ENCODE results near the gene GANAB. TPM values are rescaled to one million over a fixed set of nuclear protein-coding genes. Genes with fewer than 3 reads are reported as not detected.

GANAB gene
- total RNA-seq, 2 donors from 2014 or later, result 71.8 to 78.0 TPM

DNA sequence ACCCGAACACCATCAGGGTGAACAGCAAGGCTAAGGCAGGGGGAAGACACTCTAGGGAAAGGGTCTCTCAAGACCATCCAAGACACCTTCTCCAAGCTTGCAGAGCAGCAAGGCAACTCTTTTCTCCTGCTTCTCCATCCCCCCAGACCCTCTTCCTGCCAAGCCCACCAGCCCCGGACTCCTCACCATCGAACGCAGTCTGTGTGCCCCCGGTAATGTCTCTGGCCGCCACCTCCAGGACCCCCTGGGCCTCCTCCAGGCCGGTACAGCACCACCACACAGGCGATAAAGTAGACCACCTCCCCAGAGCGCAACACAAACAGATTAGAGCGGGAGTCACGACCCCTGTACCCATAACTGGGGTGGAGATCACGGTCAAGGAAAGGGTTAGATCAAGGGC, 37.6 kb downstream of the GANAB start:
- H3K9me3 ChIP-seq, result no peaks in the 10 kb centered on the region
- H3K27ac ChIP-seq, result no peak overlapping the region
- peaks cover 0 to 28% of the 10 kb centered on the region in 2 donors for H3K4me1 ChIP-seq
- H3K4me3 ChIP-seq, result no peak overlapping the region
- peaks cover 19% of the 10 kb centered on the region for H3K36me3 ChIP-seq
- TF ChIP-seq, protein P1, sequence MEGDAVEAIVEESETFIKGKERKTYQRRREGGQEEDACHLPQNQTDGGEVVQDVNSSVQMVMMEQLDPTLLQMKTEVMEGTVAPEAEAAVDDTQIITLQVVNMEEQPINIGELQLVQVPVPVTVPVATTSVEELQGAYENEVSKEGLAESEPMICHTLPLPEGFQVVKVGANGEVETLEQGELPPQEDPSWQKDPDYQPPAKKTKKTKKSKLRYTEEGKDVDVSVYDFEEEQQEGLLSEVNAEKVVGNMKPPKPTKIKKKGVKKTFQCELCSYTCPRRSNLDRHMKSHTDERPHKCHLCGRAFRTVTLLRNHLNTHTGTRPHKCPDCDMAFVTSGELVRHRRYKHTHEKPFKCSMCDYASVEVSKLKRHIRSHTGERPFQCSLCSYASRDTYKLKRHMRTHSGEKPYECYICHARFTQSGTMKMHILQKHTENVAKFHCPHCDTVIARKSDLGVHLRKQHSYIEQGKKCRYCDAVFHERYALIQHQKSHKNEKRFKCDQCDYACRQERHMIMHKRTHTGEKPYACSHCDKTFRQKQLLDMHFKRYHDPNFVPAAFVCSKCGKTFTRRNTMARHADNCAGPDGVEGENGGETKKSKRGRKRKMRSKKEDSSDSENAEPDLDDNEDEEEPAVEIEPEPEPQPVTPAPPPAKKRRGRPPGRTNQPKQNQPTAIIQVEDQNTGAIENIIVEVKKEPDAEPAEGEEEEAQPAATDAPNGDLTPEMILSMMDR (IDR thresholded peaks at IDR 0.05), result no peak
- no peaks in the 10 kb centered on the region for H3K27me3 ChIP-seq
- no peak for DNase-seq (ENCODE audit: low spot score)

- no peaks in the 10 kb centered on the region for H3K27me3 ChIP-seq
- no peak for DNase-seq (ENCODE audit: low spot score)
- H3K4me1 ChIP-seq, result peaks cover 0 to 29% of the 10 kb centered on the region in 2 donors
- TF ChIP-seq, protein P1 (IDR thresholded peaks at IDR 0.05), result no peak
- H3K4me3 ChIP-seq, result no peak overlapping the region
- peaks cover 19% of the 10 kb centered on the region for H3K36me3 ChIP-seq
- no peak overlapping the region for H3K27ac ChIP-seq
- H3K9me3 ChIP-seq, result no peaks in the 10 kb centered on the region
These were observed 38.7 kb downstream of the GANAB start for GRCh38 chr11:62607714-62608113.

DNA sequence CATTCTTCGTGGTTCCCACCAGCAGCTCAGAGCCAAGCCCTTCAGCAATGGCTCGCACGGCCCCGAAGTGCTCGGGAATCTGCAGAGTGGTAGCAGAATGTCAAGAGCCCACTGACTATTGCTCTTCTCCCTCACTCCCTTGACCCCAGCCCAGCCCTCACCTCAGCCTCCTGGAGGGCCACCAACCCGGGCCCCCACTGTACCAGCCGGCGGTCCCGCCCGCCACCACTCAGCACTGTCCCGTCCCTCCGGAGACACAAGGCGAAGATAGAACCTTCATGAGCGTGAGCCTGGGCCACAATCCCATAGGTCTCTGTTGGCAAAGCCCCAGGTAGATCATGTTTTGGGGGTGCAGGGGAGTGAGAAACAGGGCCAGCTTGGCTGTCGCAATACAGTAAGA, 40.5 kb downstream of the GANAB start:
- H3K27me3 ChIP-seq, result no peaks in the 10 kb centered on the region
- peaks cover 19% of the 10 kb centered on the region for H3K36me3 ChIP-seq

GRCh38 chr11:62605467-62605866, 40.9 kb downstream of the GANAB start:
- Histone ChIP-seq H3K27me3 (no peaks in the 10 kb centered on the region), H3K4me1 (peaks cover 0 to 26% of the 10 kb centered on the region in 2 donors), H3K4me3 (no peak overlapping the region), H3K27ac (no peak overlapping the region), H3K9me3 (no peaks in the 10 kb centered on the region), H3K36me3 (peaks cover 19% of the 10 kb centered on the region)
- TF ChIP-seq, protein P1 (IDR thresholded peaks at IDR 0.05), result no peak
- no peak for DNase-seq (ENCODE audit: low spot score)

More for the DNA sequence above, 40.5 kb downstream of the GANAB start:
- Histone ChIP-seq H3K27ac (no peak overlapping the region), H3K4me3 (no peak overlapping the region), H3K9me3 (no peaks in the 10 kb centered on the region), H3K4me1 (peaks cover 0 to 26% of the 10 kb centered on the region in 2 donors)
- TF ChIP-seq, protein P1 (IDR thresholded peaks at IDR 0.05), result no peak
- no peak for DNase-seq (ENCODE audit: low spot score)

- no peak for DNase-seq (ENCODE audit: low spot score)
- Histone ChIP-seq H3K27me3 (no peaks in the 10 kb centered on the region), H3K4me3 (no peak overlapping the region), H3K36me3 (peaks cover 19% of the 10 kb centered on the region), H3K4me1 (peaks cover 0 to 30% of the 10 kb centered on the region in 2 donors), H3K9me3 (no peaks in the 10 kb centered on the region), H3K27ac (no peak overlapping the region)
- TF ChIP-seq, protein P1 (IDR thresholded peaks at IDR 0.05), result no peak
These were observed 41.8 kb downstream of the GANAB start for GRCh38 chr11:62604460-62605120.
